Measurements from ENCODE around the gene BRAF. TPM values are rescaled to one million over a fixed set of nuclear protein-coding genes. Genes with fewer than 3 reads are reported as not detected.
"Not testable (repeated sequence)": the region's sequence is repeated elsewhere in the genome, so short reads cannot be mapped to it uniquely, and the experiment has no call there.

Gene BRAF
- total RNA-seq, 4 donors from 2014 or later, result 32.2 to 94.9 (median 41.0) TPM

- Histone ChIP-seq H3K4me1 (peaks cover 14% of the 10 kb centered on the region), H3K27ac (no peak overlapping the region), H3K4me3 (no peak overlapping the region), H3K9me3 (no peaks in the 10 kb centered on the region), H3K27me3 (no peaks in the 10 kb centered on the region), H3K36me3 (no peaks in the 10 kb centered on the region)
- 57% methylated on average over 1 of the region's 1 CpG for WGBS
- no peak for DNase-seq (ENCODE audit: low spot score in 2 of 2)
- no peak for TF ChIP-seq POLR2AphosphoS5 (IDR thresholded peaks at IDR 0.05)
- TF ChIP-seq EP300 (IDR thresholded peaks at IDR 0.05), result no peak
- no peak for TF ChIP-seq POLR2A (IDR thresholded peaks at IDR 0.05)
- TF ChIP-seq CTCF (IDR thresholded peaks at IDR 0.05), result no peak
Measured at GRCh38 chr7:140885735-140886334, 38.9 kb downstream of the BRAF start.

GRCh38 chr7:140883378-140883777 lies 41.4 kb downstream of the BRAF start:
- peaks cover 10% of the 10 kb centered on the region for H3K4me1 ChIP-seq
- no peak overlapping the region for H3K27ac ChIP-seq
- TF ChIP-seq CTCF (IDR thresholded peaks at IDR 0.05) (no peak), EP300 (IDR thresholded peaks at IDR 0.05) (no peak), POLR2AphosphoS5 (IDR thresholded peaks at IDR 0.05) (no peak), POLR2A (IDR thresholded peaks at IDR 0.05) (no peak)
- no peak for DNase-seq (ENCODE audit: low spot score in 2 of 2)
- H3K4me3 ChIP-seq, result no peak overlapping the region
- 95% methylated on average over 1 of the region's 1 CpG for WGBS
- H3K9me3 ChIP-seq, result no peaks in the 10 kb centered on the region
- H3K27me3 ChIP-seq, result no peaks in the 10 kb centered on the region
- H3K36me3 ChIP-seq, result no peaks in the 10 kb centered on the region

DNA sequence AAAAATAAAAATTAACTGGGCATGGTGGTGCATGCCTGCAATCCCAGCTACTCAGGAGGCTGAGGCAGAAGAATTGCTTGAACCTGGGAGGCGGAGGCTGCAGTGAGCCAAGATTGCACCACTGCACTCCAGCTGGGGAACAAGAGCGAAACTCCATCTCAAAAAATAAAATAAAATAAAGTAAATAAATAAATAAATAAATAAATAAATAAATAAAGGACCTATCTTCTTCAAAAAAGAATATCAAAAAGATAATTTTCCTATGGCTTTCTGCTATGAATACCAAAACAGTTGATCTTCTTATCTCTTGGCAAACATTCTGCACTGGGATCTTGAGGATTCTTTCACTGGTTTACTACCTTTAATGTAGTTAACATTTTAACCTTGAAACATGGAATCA lies 41.9 kb downstream of the BRAF start:
- WGBS, result 97% methylated on average over 2 of the region's 2 CpGs
- not testable (repeated sequence) for H3K36me3 ChIP-seq; H3K9me3 ChIP-seq; DNase-seq (ENCODE audit: low spot score in 2 of 2); H3K27me3 ChIP-seq; H3K27ac ChIP-seq; H3K4me3 ChIP-seq
- peaks cover 10% of the 10 kb centered on the region for H3K4me1 ChIP-seq

DNA sequence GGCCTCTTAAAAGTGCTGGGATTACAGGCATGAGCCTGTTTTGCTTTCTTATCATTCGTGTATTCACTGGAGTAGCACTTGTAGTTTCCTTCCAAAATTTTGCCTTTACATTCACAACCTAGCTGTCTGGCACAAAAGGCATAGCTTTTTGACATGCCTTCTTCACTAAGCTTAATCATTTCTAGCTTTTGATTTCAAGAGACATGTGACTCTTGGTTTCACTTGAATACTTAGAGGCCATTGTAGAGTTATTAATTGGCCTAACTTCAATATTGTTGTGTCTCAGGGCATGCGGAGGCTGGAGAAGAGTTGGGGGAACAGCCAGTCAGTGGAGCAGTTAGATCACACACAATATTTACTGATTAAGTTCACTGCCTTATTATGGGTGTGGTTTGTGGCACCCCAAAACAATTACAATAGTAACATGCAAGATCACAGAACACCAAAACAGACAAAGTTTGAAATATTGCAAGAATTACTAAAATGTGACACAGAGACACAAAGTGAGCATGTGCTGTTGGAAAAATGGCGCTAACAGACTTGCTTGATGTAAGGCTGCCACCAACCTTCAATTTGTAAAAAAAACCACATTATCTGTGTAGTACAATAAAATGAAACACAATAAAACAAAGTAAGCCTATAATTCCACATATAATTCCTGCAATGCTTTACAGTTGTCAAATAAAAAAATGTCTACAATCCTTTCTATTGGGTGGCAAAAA lies 43.1 kb downstream of the BRAF start:
- Histone ChIP-seq H3K27ac (no peak overlapping the region), H3K27me3 (no peaks in the 10 kb centered on the region), H3K36me3 (no peaks in the 10 kb centered on the region), H3K4me3 (no peak overlapping the region), H3K9me3 (no peaks in the 10 kb centered on the region), H3K4me1 (peaks cover 6% of the 10 kb centered on the region)
- TF ChIP-seq POLR2A (IDR thresholded peaks at IDR 0.05) (no peak), EP300 (IDR thresholded peaks at IDR 0.05) (no peak), CTCF (IDR thresholded peaks at IDR 0.05) (no peak), POLR2AphosphoS5 (IDR thresholded peaks at IDR 0.05) (no peak)
- no peak for DNase-seq (ENCODE audit: low spot score in 2 of 2)
- WGBS, result 85% methylated on average over 3 of the region's 3 CpGs

GRCh38 chr7:140877249-140877524 lies 47.5 kb downstream of the BRAF start:
- Histone ChIP-seq H3K4me3 (no peak overlapping the region), H3K27ac (no peak overlapping the region), H3K36me3 (no peaks in the 10 kb centered on the region), H3K27me3 (no peaks in the 10 kb centered on the region), H3K9me3 (no peaks in the 10 kb centered on the region), H3K4me1 (peaks cover 3% of the 10 kb centered on the region)
- TF ChIP-seq POLR2AphosphoS5 (IDR thresholded peaks at IDR 0.05) (no peak), CTCF (IDR thresholded peaks at IDR 0.05) (no peak)
- WGBS, result 100% methylated on average over 1 of the region's 1 CpG
- DNase-seq (ENCODE audit: low spot score in 2 of 2), result no peak

All from suprapubic skin (tissue), 4 donors.